ENCODE data around the gene GRID1. TPM values are rescaled to one million over a fixed set of nuclear protein-coding genes. Genes with fewer than 3 reads are reported as not detected.

GRID1 gene
- total RNA-seq, 1 donor from 2014 or later, result 9.2 TPM

DNA sequence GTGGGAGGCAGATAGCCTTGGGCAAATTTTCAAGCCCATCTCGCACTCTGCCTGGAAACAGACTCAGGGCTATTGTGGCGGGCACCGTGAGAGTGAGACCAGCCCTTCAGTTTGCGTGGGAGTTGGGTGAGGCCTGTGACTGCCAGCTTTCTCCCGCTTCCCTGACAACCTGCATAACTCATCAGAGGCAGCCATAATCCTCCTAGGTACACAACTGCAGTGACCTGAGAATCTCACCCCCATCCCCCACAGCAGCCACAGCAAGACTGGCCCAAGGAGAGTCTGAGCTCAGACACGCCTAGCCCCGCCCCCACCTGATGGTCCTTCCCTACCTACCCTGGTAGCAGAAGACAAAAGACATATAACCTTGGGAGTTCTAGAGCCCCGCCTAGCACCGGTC, 275.4 kb downstream of the GRID1 start:
- TF ChIP-seq, protein P1, sequence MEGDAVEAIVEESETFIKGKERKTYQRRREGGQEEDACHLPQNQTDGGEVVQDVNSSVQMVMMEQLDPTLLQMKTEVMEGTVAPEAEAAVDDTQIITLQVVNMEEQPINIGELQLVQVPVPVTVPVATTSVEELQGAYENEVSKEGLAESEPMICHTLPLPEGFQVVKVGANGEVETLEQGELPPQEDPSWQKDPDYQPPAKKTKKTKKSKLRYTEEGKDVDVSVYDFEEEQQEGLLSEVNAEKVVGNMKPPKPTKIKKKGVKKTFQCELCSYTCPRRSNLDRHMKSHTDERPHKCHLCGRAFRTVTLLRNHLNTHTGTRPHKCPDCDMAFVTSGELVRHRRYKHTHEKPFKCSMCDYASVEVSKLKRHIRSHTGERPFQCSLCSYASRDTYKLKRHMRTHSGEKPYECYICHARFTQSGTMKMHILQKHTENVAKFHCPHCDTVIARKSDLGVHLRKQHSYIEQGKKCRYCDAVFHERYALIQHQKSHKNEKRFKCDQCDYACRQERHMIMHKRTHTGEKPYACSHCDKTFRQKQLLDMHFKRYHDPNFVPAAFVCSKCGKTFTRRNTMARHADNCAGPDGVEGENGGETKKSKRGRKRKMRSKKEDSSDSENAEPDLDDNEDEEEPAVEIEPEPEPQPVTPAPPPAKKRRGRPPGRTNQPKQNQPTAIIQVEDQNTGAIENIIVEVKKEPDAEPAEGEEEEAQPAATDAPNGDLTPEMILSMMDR (conservative IDR thresholded peaks at IDR 0.05), result no peak
- no peaks in the 10 kb centered on the region for H3K36me3 Mint-ChIP-seq
- no peaks in the 10 kb centered on the region for H3K4me1 Mint-ChIP-seq (ENCODE audit: unreplicated experiment)
- H3K27me3 Mint-ChIP-seq, result peaks cover 8% of the 10 kb centered on the region
- H3K4me3 Mint-ChIP-seq, result no peak overlapping the region
- H3K9me3 Mint-ChIP-seq, result no peaks in the 10 kb centered on the region
- H3K27ac Mint-ChIP-seq, result no peak overlapping the region
- DNase-seq (ENCODE audit: extremely low spot score, unreplicated experiment), result no peak

GRCh38 chr10:86090807-86091206, 275.8 kb downstream of the GRID1 start:
- no peak for DNase-seq (ENCODE audit: extremely low spot score, unreplicated experiment)
- no peaks in the 10 kb centered on the region for H3K9me3 Mint-ChIP-seq
- no peaks in the 10 kb centered on the region for H3K4me1 Mint-ChIP-seq (ENCODE audit: unreplicated experiment)
- H3K36me3 Mint-ChIP-seq, result no peaks in the 10 kb centered on the region
- TF ChIP-seq, protein P1 (conservative IDR thresholded peaks at IDR 0.05), result no peak
- H3K27ac Mint-ChIP-seq, result no peak overlapping the region
- H3K27me3 Mint-ChIP-seq, result peaks cover 8% of the 10 kb centered on the region
- no peak overlapping the region for H3K4me3 Mint-ChIP-seq

- no peak overlapping the region for H3K4me3 Mint-ChIP-seq
- no peaks in the 10 kb centered on the region for H3K9me3 Mint-ChIP-seq
- DNase-seq (ENCODE audit: extremely low spot score, unreplicated experiment), result no peak
- H3K36me3 Mint-ChIP-seq, result no peaks in the 10 kb centered on the region
- peaks cover 4% of the 10 kb centered on the region for H3K27me3 Mint-ChIP-seq
- no peaks in the 10 kb centered on the region for H3K4me1 Mint-ChIP-seq (ENCODE audit: unreplicated experiment)
- TF ChIP-seq, protein P1 (conservative IDR thresholded peaks at IDR 0.05), result no peak
- no peak overlapping the region for H3K27ac Mint-ChIP-seq
Observed at GRCh38 chr10:86087716-86088115, 278.9 kb downstream of the GRID1 start.

DNA sequence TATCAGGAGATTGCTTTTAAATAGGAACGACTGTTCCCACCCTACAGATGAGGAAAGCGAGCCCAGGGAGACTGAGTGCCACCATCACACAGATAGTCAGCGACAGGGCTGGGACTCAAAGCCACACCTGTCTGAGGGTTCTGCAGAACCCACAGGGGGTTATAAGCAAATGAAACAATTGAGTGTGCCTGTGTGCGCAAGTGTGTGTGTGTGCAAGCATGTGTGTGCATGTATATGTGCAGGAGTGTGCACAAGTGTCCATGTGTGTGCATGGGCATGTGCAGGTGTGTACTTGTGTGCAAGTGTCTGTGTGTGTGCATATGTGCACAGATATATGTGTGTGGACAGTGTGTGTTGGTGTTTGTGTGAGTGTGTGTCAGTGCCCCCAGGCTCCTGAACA, 280.2 kb downstream of the GRID1 start:
- no peaks in the 10 kb centered on the region for H3K36me3 Mint-ChIP-seq
- H3K4me3 Mint-ChIP-seq, result no peak overlapping the region
- no peak overlapping the region for H3K27ac Mint-ChIP-seq
- peak; percentile 20 for DNase-seq (ENCODE audit: extremely low spot score, unreplicated experiment)
- peaks cover 4% of the 10 kb centered on the region for H3K27me3 Mint-ChIP-seq
- TF ChIP-seq, protein P1 (conservative IDR thresholded peaks at IDR 0.05), result no peak
- no peaks in the 10 kb centered on the region for H3K9me3 Mint-ChIP-seq
- H3K4me1 Mint-ChIP-seq (ENCODE audit: unreplicated experiment), result no peaks in the 10 kb centered on the region

DNA sequence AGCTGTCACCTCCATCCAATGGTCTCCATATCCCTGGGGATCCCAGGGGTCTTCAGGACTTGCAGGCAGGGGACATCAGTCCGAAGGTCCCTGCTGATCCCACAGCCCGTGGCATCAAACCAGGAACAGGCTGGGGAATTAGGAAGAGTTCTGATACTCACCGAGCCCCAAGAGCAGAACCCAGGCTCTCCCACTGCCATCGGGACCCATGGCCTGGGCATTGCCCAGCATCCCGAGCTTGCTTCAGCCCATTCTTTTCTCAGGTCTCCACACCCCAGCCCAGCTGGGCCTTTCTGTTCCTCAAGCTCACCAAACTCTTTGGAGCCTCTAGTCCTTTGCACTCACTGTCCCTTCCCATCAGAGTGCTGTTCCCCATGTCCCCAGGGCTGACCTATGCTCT, 280.9 kb downstream of the GRID1 start:
- no peak overlapping the region for H3K27ac Mint-ChIP-seq
- peaks cover 3% of the 10 kb centered on the region for H3K27me3 Mint-ChIP-seq
- peak; percentile 31 for DNase-seq (ENCODE audit: extremely low spot score, unreplicated experiment)
- no peaks in the 10 kb centered on the region for H3K4me1 Mint-ChIP-seq (ENCODE audit: unreplicated experiment)
- no peaks in the 10 kb centered on the region for H3K9me3 Mint-ChIP-seq
- no peak overlapping the region for H3K4me3 Mint-ChIP-seq
- TF ChIP-seq, protein P1 (conservative IDR thresholded peaks at IDR 0.05), result no peak
- no peaks in the 10 kb centered on the region for H3K36me3 Mint-ChIP-seq

GRCh38 chr10:86085136-86085535, 281.5 kb downstream of the GRID1 start:
- peak; percentile 27 for DNase-seq (ENCODE audit: extremely low spot score, unreplicated experiment)
- H3K36me3 Mint-ChIP-seq, result no peaks in the 10 kb centered on the region
- H3K4me3 Mint-ChIP-seq, result no peak overlapping the region
- no peak overlapping the region for H3K27ac Mint-ChIP-seq
- TF ChIP-seq, protein P1 (conservative IDR thresholded peaks at IDR 0.05), result no peak
- H3K9me3 Mint-ChIP-seq, result no peaks in the 10 kb centered on the region
- peaks cover 3% of the 10 kb centered on the region for H3K27me3 Mint-ChIP-seq
- no peaks in the 10 kb centered on the region for H3K4me1 Mint-ChIP-seq (ENCODE audit: unreplicated experiment)

Measured in type B pancreatic cell (in vitro differentiated cells).